ENCODE data around the gene MTARC2. TPM values are rescaled to one million over a fixed set of nuclear protein-coding genes. Genes with fewer than 3 reads are reported as not detected.

The MTARC2 gene
- total and polyA plus RNA-seq, 8 donors = 41.2 to 84.3 (median 80.9) TPM

- intact Hi-C loops (cut with DNase I) = no loop called here
- no peaks in the 10 kb centered on the region for H3K4me1 ChIP-seq
- DNase-seq = no peak
- no peaks in the 10 kb centered on the region for H3K9me3 ChIP-seq
- H3K27ac ChIP-seq = no peak overlapping the region
- ATAC-seq = no peak
- H3K27me3 ChIP-seq = no peaks in the 10 kb centered on the region
- no peak for TF ChIP-seq CTCF (IDR thresholded peaks at IDR 0.05)
- no peak overlapping the region for H3K4me3 ChIP-seq
- no peaks in the 10 kb centered on the region for H3K36me3 ChIP-seq
Observed at GRCh38 chr1:220824031-220824989, 76.2 kb downstream of the MTARC2 start.

- no peak for TF ChIP-seq CTCF (IDR thresholded peaks at IDR 0.05)
- intact Hi-C loops (cut with DNase I) = no loop called here
- ATAC-seq = no peak
Observed at GRCh38 chr1:220825819-220826551, 77.9 kb downstream of the MTARC2 start.

GRCh38 chr1:220826729-220827128, 78.6 kb downstream of the MTARC2 start:
- TF ChIP-seq CTCF (IDR thresholded peaks at IDR 0.05) = no peak
- DNase-seq = no peak
- no peaks in the 10 kb centered on the region for H3K4me1 ChIP-seq
- no peak overlapping the region for H3K27ac ChIP-seq
- no peaks in the 10 kb centered on the region for H3K9me3 ChIP-seq
- H3K36me3 ChIP-seq = no peaks in the 10 kb centered on the region
- ATAC-seq = no peak
- intact Hi-C loops (cut with DNase I) = no loop called here
- no peaks in the 10 kb centered on the region for H3K27me3 ChIP-seq
- no peak overlapping the region for H3K4me3 ChIP-seq

More at GRCh38 chr1:220825819-220826551, 77.9 kb downstream of the MTARC2 start:
- Histone ChIP-seq H3K4me1 (no peaks in the 10 kb centered on the region), H3K27ac (no peak overlapping the region), H3K27me3 (no peaks in the 10 kb centered on the region), H3K4me3 (no peak overlapping the region), H3K36me3 (no peaks in the 10 kb centered on the region), H3K9me3 (no peaks in the 10 kb centered on the region)
- no peak for DNase-seq

- TF ChIP-seq CTCF (IDR thresholded peaks at IDR 0.05) = no peak
- no peak for ATAC-seq
- intact Hi-C loops (cut with DNase I) = no loop called here
- no peaks in the 10 kb centered on the region for H3K27me3 ChIP-seq
- no peak overlapping the region for H3K4me3 ChIP-seq
- DNase-seq = no peak
- no peaks in the 10 kb centered on the region for H3K9me3 ChIP-seq
- H3K4me1 ChIP-seq = no peaks in the 10 kb centered on the region
- no peak overlapping the region for H3K27ac ChIP-seq
- no peaks in the 10 kb centered on the region for H3K36me3 ChIP-seq
Observed at GRCh38 chr1:220827445-220828178, 79.5 kb downstream of the MTARC2 start.
